Panc1 (cell line): ENCODE results near the gene LRCH1. TPM values are rescaled to one million over a fixed set of nuclear protein-coding genes. Genes with fewer than 3 reads are reported as not detected.

Experiments
- ATAC-seq: fragments of 200-7000 bp; cut with Tn5 transposase; 2 replicates; pipeline ENCODE4 v1.9.1; 2020; ENCODE audit warnings: mild to moderate bottlenecking, moderate library complexity
- BruUV-seq: library from RNA; stranded (reverse); fragments of 400-500 nt; replicated peaks from 2 replicates; lab custom pipeline; 2021; lab: Mats Ljungman, UMichigan
- CTCF ChIA-PET: fragments of 300-600 bp; sonication (Branson Sonifier 250); formaldehyde crosslinking; loops from one replicate; lab custom pipeline; 2022; ENCODE audit warnings: antibody characterized with exemption; lab: Charles Lee
- POLR2A ChIA-PET: fragments of 300-600 bp; sonication (Branson Sonifier 250); formaldehyde crosslinking; loops from one replicate; lab custom pipeline; 2022; ENCODE audit warnings: antibody characterized with exemption; lab: Charles Lee
- DNase-seq: peaks from one replicate; pipeline ENCODE4 v3.0.0-alpha.2; 2010; ENCODE audit warnings: low read depth, low spot score
- H3K27ac ChIP-seq: 2 replicates; pipeline ENCODE4 v1.5.1; 2011; ENCODE audit warnings: mild to moderate bottlenecking, low read length, inconsistent platforms
- H3K27me3 ChIP-seq: fragments of 200-500 bp; sonication (Bioruptor generic); 2 replicates; pipeline ENCODE4 v1.6.0; 2014; ENCODE audit warnings: low read length, inconsistent platforms; ENCODE audit not compliant: control insufficient read depth, insufficient read depth
- H3K36me3 ChIP-seq: fragments of 200-500 bp; sonication (Bioruptor generic); 2 replicates; pipeline ENCODE4 v1.5.1; 2014; ENCODE audit warnings: inconsistent platforms, mild to moderate bottlenecking, low read length, moderate library complexity; ENCODE audit not compliant: control insufficient read depth, insufficient read depth
- H3K4me1 ChIP-seq: 2 replicates; pipeline ENCODE4 v1.5.1; 2011; ENCODE audit warnings: inconsistent platforms, mild to moderate bottlenecking, low read length, moderate library complexity; ENCODE audit not compliant: control insufficient read depth, insufficient read depth
- H3K4me3 ChIP-seq, 2 experiments: 2 replicates each; pipeline ENCODE4 v1.5.1; 2011 to 2012; ENCODE audit warnings: low read depth in 2 of 2, low read length in 2 of 2, mild to moderate bottlenecking in 2 of 2, inconsistent platforms in 1 of 2, moderate library complexity in 1 of 2
- H3K9me3 ChIP-seq: fragments of 200-500 bp; sonication (Bioruptor generic); 2 replicates; pipeline ENCODE4 v1.5.1; 2014; ENCODE audit warnings: low read depth, mild to moderate bottlenecking, inconsistent platforms, low read length, moderate library complexity; ENCODE audit not compliant: control insufficient read depth, insufficient read depth
- CTCF ChIP-seq: fragments of 450-650 bp; IDR thresholded peaks from 2 replicates; pipeline ENCODE4 v1.5.1; 2017; ENCODE audit warnings: mild to moderate bottlenecking
- POLR2AphosphoS5 ChIP-seq: IDR thresholded peaks from 2 replicates; pipeline ENCODE4 v1.6.1; 2012; ENCODE audit warnings: mild to moderate bottlenecking, low read depth, low read length, moderate library complexity
- REST ChIP-seq, 2 experiments: IDR thresholded peaks; 2 replicates each; pipeline ENCODE4 v1.6.1; 2011 to 2012; ENCODE audit warnings: low read depth in 2 of 2, control low read depth in 1 of 2, low read length in 1 of 2, mild to moderate bottlenecking in 1 of 2, moderate library complexity in 1 of 2; ENCODE audit not compliant: insufficient read depth in 1 of 2
- SIN3A ChIP-seq: IDR thresholded peaks from 2 replicates; pipeline ENCODE4 v1.6.1; 2012; ENCODE audit warnings: low read depth, mild to moderate bottlenecking, low read length, moderate library complexity, borderline replicate concordance; ENCODE audit not compliant: insufficient read depth
- TCF7L2 ChIP-seq: IDR thresholded peaks from 2 replicates; pipeline ENCODE4 v1.6.1; 2011; ENCODE audit warnings: mild to moderate bottlenecking, low read depth, low read length, inconsistent platforms
- in situ Hi-C: cut with HindIII; loops from 2 replicates; pipeline ENCODE4 v1.10.0; 2016; ENCODE audit warnings: low sequenced_read_pairs, low pct_unique_long_range_greater_than_20kb
- intact Hi-C: fragments of 100-400 bp; cut with micrococcal nuclease; formaldehyde crosslinking; loops from one replicate; pipeline ENCODE4 v1.10.0; 2022; ENCODE audit not compliant: unreplicated experiment
- total RNA-seq: library from RNA; stranded (reverse); gene quantifications from one replicate; pipeline ENCODE4 v1.2.1, GENCODE V29; 2021; ENCODE audit not compliant: unreplicated experiment

Gene LRCH1
- total RNA-seq, 1 experiment from 2014 or later = 7.9 TPM

GRCh38 chr13:46569456-46569855 is 16.5 kb downstream of the LRCH1 start:
- BruUV-seq = no TSS peak
- H3K4me1 ChIP-seq = no peaks in the 10 kb centered on the region
- H3K36me3 ChIP-seq = no peaks in the 10 kb centered on the region
- no peaks in the 10 kb centered on the region for H3K9me3 ChIP-seq
- in situ Hi-C loops = no loop called here
- no peak overlapping the region for H3K4me3 ChIP-seq
- H3K27ac ChIP-seq = no peak overlapping the region
- DNase-seq = no peak
- ChIA-PET POLR2A (no interaction called here), CTCF (no interaction called here)
- intact Hi-C loops = no loop called here
- no peak for ATAC-seq
- no peaks in the 10 kb centered on the region for H3K27me3 ChIP-seq
- no peak for TF ChIP-seq POLR2AphosphoS5
- no peak for TF ChIP-seq CTCF
- TF ChIP-seq REST (IDR thresholded peaks at IDR 0.05; ENCODE audit: insufficient read depth in 1 of 2, low read depth in 2 of 2, low read length in 1 of 2) = no peak
- no peak for TF ChIP-seq TCF7L2
- TF ChIP-seq SIN3A = no peak

- Histone ChIP-seq H3K4me3 (no peak overlapping the region), H3K9me3 (no peaks in the 10 kb centered on the region), H3K27ac (no peak overlapping the region), H3K36me3 (no peaks in the 10 kb centered on the region), H3K4me1 (no peaks in the 10 kb centered on the region), H3K27me3 (no peaks in the 10 kb centered on the region)
- TF ChIP-seq SIN3A (no peak), CTCF (no peak), POLR2AphosphoS5 (no peak), TCF7L2 (no peak), REST (IDR thresholded peaks at IDR 0.05; ENCODE audit: insufficient read depth in 1 of 2, low read depth in 2 of 2, low read length in 1 of 2) (no peak)
- ChIA-PET CTCF (no interaction called here), POLR2A (interaction anchor here (0.6 kb wide), 1 partner anchor 114 kb away, joined by 3 read pairs; no protein-coding TSS in a partner anchor)
- ATAC-seq = no peak
- intact Hi-C loops (no loop called here), in situ Hi-C loops (no loop called here)
- DNase-seq = no peak
- no TSS peak for BruUV-seq
Measured at GRCh38 chr13:46570273-46570672, 17.3 kb downstream of the LRCH1 start.
